ENCODE measurements around the gene GXYLT2.
"Not testable (repeated sequence)": the region's sequence is repeated elsewhere in the genome, so short reads cannot be mapped to it uniquely, and the experiment has no call there.

GRCh38 chr3:73003050-73003449 is 115.2 kb downstream of the GXYLT2 start:
- TF ChIP-seq ZBTB21 (tag by site-specific recombination; IDR thresholded peaks at IDR 0.05); ZNF274 (IDR thresholded peaks at IDR 0.05; ENCODE audit: low read length); ZNF274 (tag by site-specific recombination; IDR thresholded peaks at IDR 0.05; ENCODE audit: borderline replicate concordance); CTCF (tag by site-specific recombination; IDR thresholded peaks at IDR 0.05); ZNF529 (tag by site-specific recombination; IDR thresholded peaks at IDR 0.05; ENCODE audit: insufficient replicate concordance); REST (tag by site-specific recombination; IDR thresholded peaks at IDR 0.05); ZNF366 (tag by site-specific recombination; conservative IDR thresholded peaks at IDR 0.05): not testable (repeated sequence)
- TF ChIP-seq, protein P1, sequence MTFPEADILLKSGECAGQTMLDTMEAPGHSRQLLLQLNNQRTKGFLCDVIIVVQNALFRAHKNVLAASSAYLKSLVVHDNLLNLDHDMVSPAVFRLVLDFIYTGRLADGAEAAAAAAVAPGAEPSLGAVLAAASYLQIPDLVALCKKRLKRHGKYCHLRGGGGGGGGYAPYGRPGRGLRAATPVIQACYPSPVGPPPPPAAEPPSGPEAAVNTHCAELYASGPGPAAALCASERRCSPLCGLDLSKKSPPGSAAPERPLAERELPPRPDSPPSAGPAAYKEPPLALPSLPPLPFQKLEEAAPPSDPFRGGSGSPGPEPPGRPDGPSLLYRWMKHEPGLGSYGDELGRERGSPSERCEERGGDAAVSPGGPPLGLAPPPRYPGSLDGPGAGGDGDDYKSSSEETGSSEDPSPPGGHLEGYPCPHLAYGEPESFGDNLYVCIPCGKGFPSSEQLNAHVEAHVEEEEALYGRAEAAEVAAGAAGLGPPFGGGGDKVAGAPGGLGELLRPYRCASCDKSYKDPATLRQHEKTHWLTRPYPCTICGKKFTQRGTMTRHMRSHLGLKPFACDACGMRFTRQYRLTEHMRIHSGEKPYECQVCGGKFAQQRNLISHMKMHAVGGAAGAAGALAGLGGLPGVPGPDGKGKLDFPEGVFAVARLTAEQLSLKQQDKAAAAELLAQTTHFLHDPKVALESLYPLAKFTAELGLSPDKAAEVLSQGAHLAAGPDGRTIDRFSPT (tag by site-specific recombination; IDR thresholded peaks at IDR 0.05): not testable (repeated sequence)
- TF ChIP-seq, protein P2, sequence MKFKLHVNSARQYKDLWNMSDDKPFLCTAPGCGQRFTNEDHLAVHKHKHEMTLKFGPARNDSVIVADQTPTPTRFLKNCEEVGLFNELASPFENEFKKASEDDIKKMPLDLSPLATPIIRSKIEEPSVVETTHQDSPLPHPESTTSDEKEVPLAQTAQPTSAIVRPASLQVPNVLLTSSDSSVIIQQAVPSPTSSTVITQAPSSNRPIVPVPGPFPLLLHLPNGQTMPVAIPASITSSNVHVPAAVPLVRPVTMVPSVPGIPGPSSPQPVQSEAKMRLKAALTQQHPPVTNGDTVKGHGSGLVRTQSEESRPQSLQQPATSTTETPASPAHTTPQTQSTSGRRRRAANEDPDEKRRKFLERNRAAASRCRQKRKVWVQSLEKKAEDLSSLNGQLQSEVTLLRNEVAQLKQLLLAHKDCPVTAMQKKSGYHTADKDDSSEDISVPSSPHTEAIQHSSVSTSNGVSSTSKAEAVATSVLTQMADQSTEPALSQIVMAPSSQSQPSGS (tag by site-specific recombination; IDR thresholded peaks at IDR 0.05; ENCODE audit: low read depth): not testable (repeated sequence)
- TF ChIP-seq, protein P3, sequence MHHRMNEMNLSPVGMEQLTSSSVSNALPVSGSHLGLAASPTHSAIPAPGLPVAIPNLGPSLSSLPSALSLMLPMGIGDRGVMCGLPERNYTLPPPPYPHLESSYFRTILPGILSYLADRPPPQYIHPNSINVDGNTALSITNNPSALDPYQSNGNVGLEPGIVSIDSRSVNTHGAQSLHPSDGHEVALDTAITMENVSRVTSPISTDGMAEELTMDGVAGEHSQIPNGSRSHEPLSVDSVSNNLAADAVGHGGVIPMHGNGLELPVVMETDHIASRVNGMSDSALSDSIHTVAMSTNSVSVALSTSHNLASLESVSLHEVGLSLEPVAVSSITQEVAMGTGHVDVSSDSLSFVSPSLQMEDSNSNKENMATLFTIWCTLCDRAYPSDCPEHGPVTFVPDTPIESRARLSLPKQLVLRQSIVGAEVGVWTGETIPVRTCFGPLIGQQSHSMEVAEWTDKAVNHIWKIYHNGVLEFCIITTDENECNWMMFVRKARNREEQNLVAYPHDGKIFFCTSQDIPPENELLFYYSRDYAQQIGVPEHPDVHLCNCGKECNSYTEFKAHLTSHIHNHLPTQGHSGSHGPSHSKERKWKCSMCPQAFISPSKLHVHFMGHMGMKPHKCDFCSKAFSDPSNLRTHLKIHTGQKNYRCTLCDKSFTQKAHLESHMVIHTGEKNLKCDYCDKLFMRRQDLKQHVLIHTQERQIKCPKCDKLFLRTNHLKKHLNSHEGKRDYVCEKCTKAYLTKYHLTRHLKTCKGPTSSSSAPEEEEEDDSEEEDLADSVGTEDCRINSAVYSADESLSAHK (tag by site-specific recombination; IDR thresholded peaks at IDR 0.05): not testable (repeated sequence)
- TF ChIP-seq, protein P4, sequence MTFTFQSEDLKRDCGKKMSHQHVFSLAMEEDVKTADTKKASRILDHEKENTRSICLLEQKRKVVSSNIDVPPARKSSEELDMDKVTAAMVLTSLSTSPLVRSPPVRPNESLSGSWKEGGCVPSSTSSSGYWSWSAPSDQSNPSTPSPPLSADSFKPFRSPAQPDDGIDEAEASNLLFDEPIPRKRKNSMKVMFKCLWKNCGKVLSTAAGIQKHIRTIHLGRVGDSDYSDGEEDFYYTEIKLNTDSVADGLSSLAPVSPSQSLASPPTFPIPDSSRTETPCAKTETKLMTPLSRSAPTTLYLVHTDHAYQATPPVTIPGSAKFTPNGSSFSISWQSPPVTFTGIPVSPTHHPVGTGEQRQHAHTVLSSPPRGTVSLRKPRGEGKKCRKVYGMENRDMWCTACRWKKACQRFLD (tag by site-specific recombination; IDR thresholded peaks at IDR 0.05): not testable (repeated sequence)

All from HEK293 (cell line).